ENCODE data around the gene ZBTB1.
"Not testable (repeated sequence)": the region's sequence is repeated elsewhere in the genome, so short reads cannot be mapped to it uniquely, and the experiment has no call there.

ZBTB1 gene

GRCh38 chr14:64563696-64564095 is 59.1 kb downstream of the ZBTB1 start:
- no peaks in the 10 kb centered on the region for H3K9me3 ChIP-seq
- H3K4me3 ChIP-seq (ENCODE audit: low read depth in 1 of 2, low read length in 1 of 2) = no peak overlapping the region
- H3K36me3 ChIP-seq = no peaks in the 10 kb centered on the region
- TF ChIP-seq CTCF (IDR thresholded peaks at IDR 0.05) = no peak
- H3K27me3 ChIP-seq = peaks cover 7% of the 10 kb centered on the region
- H3K4me1 ChIP-seq (ENCODE audit: control insufficient read depth in 1 of 2, insufficient read depth in 1 of 2, low read depth in 1 of 2, low read length in 1 of 2) = no peaks in the 10 kb centered on the region
- no peak overlapping the region for H3K27ac ChIP-seq

GRCh38 chr14:64566651-64567122 is 62.1 kb downstream of the ZBTB1 start:
- no peaks in the 10 kb centered on the region for H3K9me3 ChIP-seq
- no peak overlapping the region for H3K27ac ChIP-seq
- TF ChIP-seq CTCF (IDR thresholded peaks at IDR 0.05) = no peak
- peaks cover 12% of the 10 kb centered on the region for H3K27me3 ChIP-seq
- H3K4me3 ChIP-seq (ENCODE audit: low read depth in 1 of 2, low read length in 1 of 2) = no peak overlapping the region
- H3K36me3 ChIP-seq = no peaks in the 10 kb centered on the region
- no peaks in the 10 kb centered on the region for H3K4me1 ChIP-seq (ENCODE audit: control insufficient read depth in 1 of 2, insufficient read depth in 1 of 2, low read depth in 1 of 2, low read length in 1 of 2)

- Histone ChIP-seq H3K4me3 (ENCODE audit: low read depth in 1 of 2, low read length in 1 of 2) (no peak overlapping the region), H3K9me3 (no peaks in the 10 kb centered on the region), H3K27me3 (peaks cover 12% of the 10 kb centered on the region), H3K36me3 (no peaks in the 10 kb centered on the region), H3K27ac (no peak overlapping the region), H3K4me1 (ENCODE audit: control insufficient read depth in 1 of 2, insufficient read depth in 1 of 2, low read depth in 1 of 2, low read length in 1 of 2) (no peaks in the 10 kb centered on the region)
- no peak for TF ChIP-seq CTCF (IDR thresholded peaks at IDR 0.05)
Measured at GRCh38 chr14:64569138-64569631, 64.6 kb downstream of the ZBTB1 start.

GRCh38 chr14:64569646-64570045 is 65.1 kb downstream of the ZBTB1 start:
- peaks cover 12% of the 10 kb centered on the region for H3K27me3 ChIP-seq
- H3K27ac ChIP-seq; H3K4me1 ChIP-seq (ENCODE audit: control insufficient read depth in 1 of 2, insufficient read depth in 1 of 2, low read depth in 1 of 2, low read length in 1 of 2); H3K4me3 ChIP-seq (ENCODE audit: low read depth in 1 of 2, low read length in 1 of 2); H3K36me3 ChIP-seq; H3K9me3 ChIP-seq: not testable (repeated sequence)

- no peaks in the 10 kb centered on the region for H3K4me1 ChIP-seq (ENCODE audit: control insufficient read depth in 1 of 2, insufficient read depth in 1 of 2, low read depth in 1 of 2, low read length in 1 of 2)
- TF ChIP-seq CTCF (IDR thresholded peaks at IDR 0.05) = no peak
- no peaks in the 10 kb centered on the region for H3K36me3 ChIP-seq
- peaks cover 5% of the 10 kb centered on the region for H3K27me3 ChIP-seq
- no peaks in the 10 kb centered on the region for H3K9me3 ChIP-seq
- H3K4me3 ChIP-seq (ENCODE audit: low read depth in 1 of 2, low read length in 1 of 2) = no peak overlapping the region
- no peak overlapping the region for H3K27ac ChIP-seq
Measured at GRCh38 chr14:64572386-64573104, 68.0 kb downstream of the ZBTB1 start.

GRCh38 chr14:64573109-64573508 is 68.5 kb downstream of the ZBTB1 start:
- TF ChIP-seq CTCF (IDR thresholded peaks at IDR 0.05) = no peak
- peaks cover 5% of the 10 kb centered on the region for H3K27me3 ChIP-seq
- H3K4me3 ChIP-seq (ENCODE audit: low read depth in 1 of 2, low read length in 1 of 2) = no peak overlapping the region
- no peaks in the 10 kb centered on the region for H3K9me3 ChIP-seq
- H3K4me1 ChIP-seq (ENCODE audit: control insufficient read depth in 1 of 2, insufficient read depth in 1 of 2, low read depth in 1 of 2, low read length in 1 of 2) = no peaks in the 10 kb centered on the region
- H3K27ac ChIP-seq = no peak overlapping the region
- H3K36me3 ChIP-seq = no peaks in the 10 kb centered on the region

All from neutrophil (primary cell).